ENCODE measurements around the gene TBX19. TPM values are rescaled to one million over a fixed set of nuclear protein-coding genes. Genes with fewer than 3 reads are reported as not detected.
A peak's percentile ranks its signal among the peaks of the same experiment; 100 is the strongest.

Gene TBX19
- 2.9 and 4.7 TPM in 2 replicates for total RNA-seq

GRCh38 chr1:168280296-168280927 is at the start of gene TBX19:
TSS of gene TBX19 (plus strand) at chr1:168280877. CDS start at chr1:168281091, 214 bp downstream.
- H3K4me3 ChIP-seq (ENCODE audit: low read depth, low read length): no peak within 1 kb of the TSS
- no peaks in the 10 kb centered on the region for H3K27me3 ChIP-seq (ENCODE audit: control insufficient read depth, insufficient read depth, low read length)
- no peak for DNase-seq (ENCODE audit: low read depth)
- no peaks in the 10 kb centered on the region for H3K36me3 ChIP-seq (ENCODE audit: control insufficient read depth, insufficient read depth, low read length)
- TF ChIP-seq, protein P1, sequence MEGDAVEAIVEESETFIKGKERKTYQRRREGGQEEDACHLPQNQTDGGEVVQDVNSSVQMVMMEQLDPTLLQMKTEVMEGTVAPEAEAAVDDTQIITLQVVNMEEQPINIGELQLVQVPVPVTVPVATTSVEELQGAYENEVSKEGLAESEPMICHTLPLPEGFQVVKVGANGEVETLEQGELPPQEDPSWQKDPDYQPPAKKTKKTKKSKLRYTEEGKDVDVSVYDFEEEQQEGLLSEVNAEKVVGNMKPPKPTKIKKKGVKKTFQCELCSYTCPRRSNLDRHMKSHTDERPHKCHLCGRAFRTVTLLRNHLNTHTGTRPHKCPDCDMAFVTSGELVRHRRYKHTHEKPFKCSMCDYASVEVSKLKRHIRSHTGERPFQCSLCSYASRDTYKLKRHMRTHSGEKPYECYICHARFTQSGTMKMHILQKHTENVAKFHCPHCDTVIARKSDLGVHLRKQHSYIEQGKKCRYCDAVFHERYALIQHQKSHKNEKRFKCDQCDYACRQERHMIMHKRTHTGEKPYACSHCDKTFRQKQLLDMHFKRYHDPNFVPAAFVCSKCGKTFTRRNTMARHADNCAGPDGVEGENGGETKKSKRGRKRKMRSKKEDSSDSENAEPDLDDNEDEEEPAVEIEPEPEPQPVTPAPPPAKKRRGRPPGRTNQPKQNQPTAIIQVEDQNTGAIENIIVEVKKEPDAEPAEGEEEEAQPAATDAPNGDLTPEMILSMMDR (IDR thresholded peaks at IDR 0.05; ENCODE audit: insufficient read depth, low read length, poor library complexity, severe bottlenecking): no peak

- Histone ChIP-seq H3K36me3 (ENCODE audit: control insufficient read depth, insufficient read depth, low read length) (no peaks in the 10 kb centered on the region), H3K27me3 (ENCODE audit: control insufficient read depth, insufficient read depth, low read length) (no peaks in the 10 kb centered on the region), H3K4me3 (ENCODE audit: low read depth, low read length) (no peak overlapping the region)
- TF ChIP-seq, protein P1 (IDR thresholded peaks at IDR 0.05; ENCODE audit: insufficient read depth, low read length, poor library complexity, severe bottlenecking): peak; percentile 62
- DNase-seq (ENCODE audit: low read depth): no peak
Observed at GRCh38 chr1:168234846-168235547, 45.7 kb upstream of the TBX19 start.

GRCh38 chr1:168235548-168235885 is 45.2 kb upstream of the TBX19 start:
- no peaks in the 10 kb centered on the region for H3K36me3 ChIP-seq (ENCODE audit: control insufficient read depth, insufficient read depth, low read length)
- TF ChIP-seq, protein P1 (IDR thresholded peaks at IDR 0.05; ENCODE audit: insufficient read depth, low read length, poor library complexity, severe bottlenecking): no peak
- no peak for DNase-seq (ENCODE audit: low read depth)
- H3K4me3 ChIP-seq (ENCODE audit: low read depth, low read length): no peak overlapping the region
- H3K27me3 ChIP-seq (ENCODE audit: control insufficient read depth, insufficient read depth, low read length): no peaks in the 10 kb centered on the region

- TF ChIP-seq, protein P1 (IDR thresholded peaks at IDR 0.05; ENCODE audit: insufficient read depth, low read length, poor library complexity, severe bottlenecking): no peak
- Histone ChIP-seq H3K36me3 (ENCODE audit: control insufficient read depth, insufficient read depth, low read length) (no peaks in the 10 kb centered on the region), H3K4me3 (ENCODE audit: low read depth, low read length) (no peak overlapping the region), H3K27me3 (ENCODE audit: control insufficient read depth, insufficient read depth, low read length) (no peaks in the 10 kb centered on the region)
- no peak for DNase-seq (ENCODE audit: low read depth)
Observed at GRCh38 chr1:168235937-168236336, 44.7 kb upstream of the TBX19 start.

GRCh38 chr1:168236836-168237611 is 43.7 kb upstream of the TBX19 start:
- no peaks in the 10 kb centered on the region for H3K36me3 ChIP-seq (ENCODE audit: control insufficient read depth, insufficient read depth, low read length)
- no peak overlapping the region for H3K4me3 ChIP-seq (ENCODE audit: low read depth, low read length)
- no peak for DNase-seq (ENCODE audit: low read depth)
- TF ChIP-seq, protein P1 (IDR thresholded peaks at IDR 0.05; ENCODE audit: insufficient read depth, low read length, poor library complexity, severe bottlenecking): no peak
- H3K27me3 ChIP-seq (ENCODE audit: control insufficient read depth, insufficient read depth, low read length): no peaks in the 10 kb centered on the region
